Activated CD4-positive, alpha-beta T cell treated with anti-CD3 and anti-CD28 coated beads for 24 hours (primary cell): ENCODE results near the gene SLC7A10.
"Not testable (repeated sequence)": the region's sequence is repeated elsewhere in the genome, so short reads cannot be mapped to it uniquely, and the experiment has no call there.

ENCODE experiments used
- DNase-seq, 2 donors: peaks; one replicate each; pipeline ENCODE4 v3.0.0-alpha.2; 2020; ENCODE audit warnings: low read depth in 2 of 2

SLC7A10 gene

DNA sequence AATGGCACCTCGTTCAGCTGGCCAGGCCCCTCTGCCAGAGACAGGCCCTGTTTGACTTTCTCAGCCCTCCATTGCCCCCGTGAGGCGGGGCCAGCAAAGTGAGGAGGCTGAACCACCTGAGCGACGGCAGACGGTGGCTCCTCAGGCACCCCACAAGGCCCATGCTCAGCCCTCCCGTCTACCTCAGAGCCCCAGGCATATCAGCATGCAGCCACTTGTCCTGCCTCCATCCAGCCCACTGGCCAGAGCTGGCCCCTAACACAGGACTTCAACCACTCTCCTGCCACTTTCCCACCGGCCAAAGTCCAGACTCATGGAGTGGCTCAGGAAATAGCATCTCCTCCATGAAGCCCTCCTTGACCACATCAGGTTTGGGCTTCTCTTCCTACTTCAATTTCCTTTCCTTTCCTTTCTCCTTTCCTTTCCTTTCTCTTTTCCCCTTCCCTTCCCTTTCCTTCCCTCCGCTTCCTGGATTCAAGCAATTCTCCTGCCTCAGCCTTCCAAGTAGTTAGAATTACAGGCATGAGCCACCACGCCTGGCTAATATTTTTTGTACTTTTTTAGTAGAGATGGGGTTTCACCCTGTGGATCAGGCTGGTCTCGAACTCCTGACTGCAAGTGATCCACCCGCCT, 9.3 kb downstream of the SLC7A10 start:
- no peak for DNase-seq

DNA sequence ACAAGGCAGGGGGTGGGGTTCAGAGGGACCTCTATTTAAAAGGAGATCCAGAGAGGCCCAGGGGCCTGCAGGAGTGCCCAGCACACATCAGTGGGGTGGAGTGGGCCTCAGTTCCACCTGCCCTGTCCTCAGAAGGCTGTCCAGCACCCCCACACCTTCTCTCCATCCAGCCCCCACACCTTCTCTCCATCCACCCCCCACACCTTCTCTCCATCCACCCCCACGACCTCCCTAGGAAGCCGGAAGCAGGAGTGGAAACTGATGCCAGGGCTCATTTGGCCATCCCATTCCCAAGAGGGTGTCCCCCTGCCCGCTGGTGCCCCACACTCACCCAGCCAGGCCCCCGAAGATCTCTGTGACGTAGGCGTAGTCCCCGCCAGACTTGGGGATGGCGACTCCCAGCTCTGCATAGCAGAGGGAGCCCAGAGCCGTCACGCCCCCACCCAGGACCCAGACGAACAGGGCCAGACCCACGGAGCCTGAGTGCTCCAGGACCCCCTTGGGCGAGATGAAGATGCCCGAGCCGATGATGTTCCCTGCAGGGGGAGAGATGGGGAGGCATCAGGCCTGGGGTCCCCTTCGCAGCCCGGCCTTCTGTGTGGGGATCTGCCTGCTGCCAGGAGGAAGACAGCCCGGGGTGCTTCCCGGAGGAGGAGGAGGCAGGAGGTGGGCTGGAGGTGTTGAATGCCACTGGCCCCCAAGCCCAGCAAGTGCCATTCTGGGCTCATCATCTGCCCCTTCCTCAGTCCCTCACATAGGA, 10.0 kb downstream of the SLC7A10 start:
- no peak for DNase-seq

DNA sequence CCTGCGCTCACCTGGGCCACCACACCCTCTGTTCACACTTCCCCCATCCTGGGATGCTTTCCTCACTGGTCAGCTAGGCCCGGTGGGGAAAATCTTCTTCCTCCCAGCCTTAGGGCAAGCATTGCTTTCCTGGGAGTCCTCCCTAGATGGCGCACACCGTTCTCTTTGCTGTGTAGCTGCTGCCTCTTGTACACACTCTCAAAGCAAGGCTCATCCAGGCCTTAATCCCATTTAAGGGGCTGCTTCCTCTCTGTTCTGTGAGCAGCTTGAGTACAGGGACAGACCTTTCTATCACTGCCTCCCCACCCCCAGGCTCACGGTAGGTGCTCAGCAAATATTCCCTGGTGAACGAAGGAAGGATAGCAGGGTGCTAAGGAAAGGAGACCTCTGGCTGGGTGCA, 11.1 kb downstream of the SLC7A10 start:
- DNase-seq, result no peak

DNA sequence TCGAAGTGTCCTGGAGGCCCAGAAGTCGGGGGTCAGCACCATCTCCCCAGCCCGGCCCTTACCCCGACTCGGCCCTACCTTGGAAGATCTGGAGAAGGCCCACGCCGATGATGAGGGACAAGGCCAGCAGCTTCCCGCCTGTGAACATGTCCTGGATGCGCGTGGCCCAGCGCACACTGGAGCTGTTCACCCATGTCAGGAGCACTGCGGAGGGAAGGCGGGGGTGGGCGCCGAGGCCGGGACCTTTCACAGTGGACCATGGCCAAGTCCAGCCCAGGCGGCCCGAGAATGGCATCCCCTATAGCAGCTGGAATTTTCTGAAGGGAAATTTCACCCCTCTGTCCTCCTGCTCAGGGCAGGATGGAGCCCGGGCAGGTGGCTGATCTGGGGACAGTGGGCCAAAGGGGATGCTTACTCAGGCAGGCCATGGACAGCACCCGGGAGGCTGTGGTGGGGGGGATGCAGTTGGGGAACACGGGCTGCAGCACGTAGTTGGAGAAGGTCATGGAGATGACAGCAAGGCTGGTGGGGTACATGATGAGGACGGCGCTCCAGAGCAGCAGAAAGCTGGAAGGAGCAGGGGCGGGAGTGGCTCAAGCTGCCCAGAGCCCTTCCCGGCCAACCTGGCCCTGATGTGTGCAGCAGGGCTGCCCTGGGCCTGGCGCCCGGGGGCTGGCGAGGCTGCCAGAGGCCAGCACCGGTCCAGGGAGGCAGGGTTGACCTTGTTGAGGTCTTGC, 13.0 kb downstream of the SLC7A10 start:
- no peak for DNase-seq

DNA sequence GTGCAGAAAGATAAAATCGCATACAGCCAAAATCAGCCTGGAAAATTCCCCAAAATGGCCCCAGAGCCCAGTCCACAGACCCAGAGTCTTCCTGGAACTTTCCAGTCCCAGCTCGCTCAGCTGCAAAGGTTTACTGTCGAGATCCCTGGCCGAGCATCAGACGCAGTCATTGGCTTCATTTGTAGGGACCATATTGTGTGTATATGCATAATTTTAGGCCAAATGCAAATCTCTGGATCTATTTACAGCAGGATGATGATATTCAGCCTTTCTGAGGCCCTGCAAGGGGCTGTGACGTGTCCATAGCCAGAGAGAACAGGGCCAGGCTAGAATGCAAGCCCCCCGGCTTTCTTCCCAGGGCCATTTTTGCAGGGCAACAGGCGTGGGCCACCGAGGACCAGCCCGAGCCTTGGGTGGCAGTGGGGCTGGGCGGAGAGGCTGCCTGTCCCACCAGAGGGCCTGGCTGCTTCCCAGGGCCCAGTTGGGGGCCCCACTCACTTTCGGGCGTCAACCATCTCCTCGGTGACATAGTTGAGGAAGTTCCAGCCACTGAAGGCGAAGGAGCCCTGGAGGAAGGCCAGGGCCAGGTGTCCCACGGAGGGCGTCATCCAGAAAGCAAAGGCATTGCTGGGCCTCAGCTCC, 13.7 kb downstream of the SLC7A10 start:
- DNase-seq, result no peak

DNA sequence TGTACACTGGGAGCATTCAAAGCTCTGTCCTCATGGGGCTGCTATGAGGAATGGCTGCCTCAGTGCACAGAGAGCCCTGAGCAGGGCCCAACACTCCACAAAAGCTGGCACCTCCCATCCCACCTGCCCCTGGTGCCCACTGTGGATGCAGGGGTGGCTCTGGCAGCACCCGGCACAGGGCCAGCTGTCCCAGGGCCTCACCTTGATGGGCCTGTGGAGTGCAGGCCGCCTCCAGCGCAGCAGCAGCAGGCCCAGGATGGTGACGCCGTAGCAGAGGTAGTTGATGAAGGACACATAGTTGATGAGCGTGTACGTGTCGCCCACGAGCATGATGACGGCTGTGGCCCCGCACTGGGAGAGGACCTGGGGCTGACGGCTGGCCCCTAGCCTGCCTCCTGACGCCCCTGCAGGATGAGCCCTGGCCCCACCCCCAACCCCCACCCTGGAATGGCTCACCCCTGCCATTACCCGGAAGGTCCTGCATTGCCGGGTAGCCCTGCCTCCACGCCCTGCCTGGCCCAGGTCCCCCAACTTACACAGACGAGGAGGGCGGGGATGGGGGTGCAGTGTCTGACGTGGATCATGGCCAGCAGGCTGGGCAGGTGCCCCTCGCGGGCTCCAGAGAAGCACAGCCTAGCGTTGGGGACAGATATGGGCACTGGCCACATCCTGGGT, 15.2 kb downstream of the SLC7A10 start:
- DNase-seq, result no peak

DNA sequence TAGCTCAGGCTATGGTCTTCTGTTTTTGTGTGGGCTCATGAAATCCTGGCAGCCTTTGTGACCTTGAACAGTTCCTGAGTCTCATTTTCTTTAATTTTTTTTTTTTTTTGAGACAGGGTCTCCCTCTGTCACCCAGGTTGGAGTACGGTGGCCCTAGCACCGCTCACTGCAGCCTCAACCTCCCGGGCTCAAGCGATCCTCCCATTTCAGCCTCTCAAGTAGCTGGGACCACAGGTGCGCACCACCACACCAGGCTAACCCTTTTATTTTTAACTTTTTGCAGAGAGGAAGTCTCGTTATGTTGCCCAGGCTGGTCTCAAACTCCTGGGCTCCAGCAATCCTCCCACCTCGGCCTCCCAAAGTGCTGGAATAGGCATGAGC, 15.8 kb downstream of the SLC7A10 start:
- not testable (repeated sequence) for DNase-seq

DNA sequence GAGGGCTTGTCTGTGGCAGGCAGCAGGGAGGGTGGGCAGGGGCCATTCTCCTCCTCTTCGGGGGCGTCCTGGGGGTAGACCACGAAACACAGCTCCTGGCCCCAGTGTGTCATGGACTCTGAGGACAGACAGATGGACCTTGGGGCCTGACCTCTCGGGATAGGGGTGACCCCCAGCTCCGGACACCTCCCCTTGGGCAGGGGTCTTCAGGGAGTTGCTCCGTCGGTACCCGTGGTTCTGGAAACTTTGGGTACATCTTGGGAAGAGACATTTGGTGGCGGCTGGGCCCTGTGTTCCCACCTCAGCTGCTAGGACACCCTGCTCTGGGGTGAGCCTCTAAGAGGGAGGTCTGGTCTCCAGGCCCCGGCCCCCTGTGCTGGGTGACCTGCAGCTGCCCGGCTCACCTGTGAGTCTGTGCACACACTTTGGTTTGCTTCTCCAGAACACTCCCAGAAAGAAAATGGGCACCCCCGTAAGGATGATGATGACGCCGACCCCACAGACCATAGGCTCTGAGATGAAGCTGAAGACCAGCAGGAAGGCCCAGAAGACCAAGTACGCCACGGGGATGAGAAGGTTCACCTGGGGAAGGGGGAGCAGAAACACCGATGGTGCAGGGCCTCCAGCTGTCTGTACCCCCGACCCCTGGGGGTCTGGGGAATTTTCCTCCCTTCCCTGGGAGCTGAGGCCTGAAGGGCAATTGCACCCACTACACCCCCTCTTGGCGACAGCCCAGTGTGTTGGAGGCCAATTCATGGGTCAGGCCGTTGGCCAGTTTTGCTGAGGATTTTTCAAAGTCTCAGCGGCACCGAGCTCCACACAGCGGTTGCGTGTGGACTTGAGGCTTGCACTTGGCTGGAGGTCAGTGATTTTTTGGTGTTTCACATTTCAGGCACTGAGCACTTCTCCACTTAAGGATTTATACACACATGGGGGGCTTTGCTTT, 16.5 kb downstream of the SLC7A10 start:
- DNase-seq, result no peak

DNA sequence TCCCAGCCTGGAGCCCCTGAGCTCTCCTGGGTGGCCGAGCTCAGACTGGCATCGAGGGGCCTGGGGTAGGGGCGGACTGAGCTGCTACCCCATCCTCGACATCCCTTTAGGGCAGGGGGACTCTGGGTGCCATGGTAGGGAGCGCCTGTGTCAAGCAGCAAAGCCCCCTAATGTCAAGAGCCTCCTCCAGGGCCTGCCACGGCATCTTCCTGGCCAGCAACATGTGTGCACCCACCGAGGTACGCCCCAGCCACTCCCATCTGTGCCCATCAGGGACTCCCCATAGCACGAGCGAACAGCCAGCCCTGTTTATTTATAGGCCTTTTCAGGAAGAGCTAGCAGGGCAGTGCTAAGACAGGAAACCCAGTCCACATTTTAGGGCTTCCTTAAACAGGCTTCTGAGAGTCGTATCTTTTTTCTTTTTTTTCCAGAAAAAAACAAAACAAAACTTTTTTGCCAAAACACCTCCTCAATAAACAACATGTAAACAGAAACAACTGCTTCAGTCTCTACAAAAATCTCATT, 17.2 kb downstream of the SLC7A10 start:
- no peak for DNase-seq

DNA sequence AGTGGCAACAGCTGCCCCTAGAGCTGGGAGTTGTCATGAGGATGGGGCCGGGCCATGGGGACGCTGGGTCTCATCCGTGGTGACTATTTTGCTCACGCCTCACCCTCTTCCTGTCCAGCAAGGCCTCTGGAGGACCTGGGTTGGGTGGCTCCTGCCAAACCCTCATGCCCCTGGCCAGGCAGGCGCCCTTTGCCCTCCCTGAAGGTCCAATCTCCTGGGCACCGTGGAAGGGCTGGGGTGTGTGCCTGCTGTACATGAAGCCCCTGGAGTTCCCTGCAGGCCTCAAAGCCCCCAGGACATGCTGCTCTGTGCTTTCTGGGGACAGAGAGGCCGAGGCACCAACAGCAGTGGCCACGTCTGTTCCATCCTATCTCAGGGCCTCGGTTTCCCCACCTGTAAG, 17.7 kb downstream of the SLC7A10 start:
- DNase-seq, result no peak

DNA sequence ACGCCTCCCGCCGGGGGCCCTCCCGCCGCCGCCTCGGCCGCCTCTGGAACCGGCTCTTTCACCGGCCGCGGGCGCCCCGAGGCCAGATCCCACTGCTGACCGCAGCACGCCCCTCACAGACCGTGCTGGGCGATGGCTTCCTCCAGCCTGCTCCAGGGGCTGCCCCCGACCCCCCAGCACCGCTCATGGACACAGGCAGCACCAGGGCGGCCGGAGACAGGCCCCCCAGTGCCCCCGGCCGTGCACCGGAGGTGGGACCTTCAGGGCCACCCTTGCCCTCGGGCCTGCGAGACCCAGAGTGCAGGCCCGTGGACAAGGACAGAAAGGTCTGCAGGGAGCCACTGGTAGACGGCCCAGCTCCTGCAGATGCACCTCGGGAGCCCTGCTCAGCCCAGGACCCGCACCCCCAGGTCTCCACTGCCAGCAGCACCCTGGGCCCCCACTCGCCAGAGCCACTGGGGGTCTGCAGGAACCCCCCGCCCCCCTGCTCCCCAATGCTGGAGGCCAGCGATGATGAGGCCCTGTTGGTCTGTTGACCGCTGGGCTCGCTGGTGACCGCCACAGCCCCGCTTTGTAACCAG, 18.5 kb downstream of the SLC7A10 start:
- no peak for DNase-seq

DNA sequence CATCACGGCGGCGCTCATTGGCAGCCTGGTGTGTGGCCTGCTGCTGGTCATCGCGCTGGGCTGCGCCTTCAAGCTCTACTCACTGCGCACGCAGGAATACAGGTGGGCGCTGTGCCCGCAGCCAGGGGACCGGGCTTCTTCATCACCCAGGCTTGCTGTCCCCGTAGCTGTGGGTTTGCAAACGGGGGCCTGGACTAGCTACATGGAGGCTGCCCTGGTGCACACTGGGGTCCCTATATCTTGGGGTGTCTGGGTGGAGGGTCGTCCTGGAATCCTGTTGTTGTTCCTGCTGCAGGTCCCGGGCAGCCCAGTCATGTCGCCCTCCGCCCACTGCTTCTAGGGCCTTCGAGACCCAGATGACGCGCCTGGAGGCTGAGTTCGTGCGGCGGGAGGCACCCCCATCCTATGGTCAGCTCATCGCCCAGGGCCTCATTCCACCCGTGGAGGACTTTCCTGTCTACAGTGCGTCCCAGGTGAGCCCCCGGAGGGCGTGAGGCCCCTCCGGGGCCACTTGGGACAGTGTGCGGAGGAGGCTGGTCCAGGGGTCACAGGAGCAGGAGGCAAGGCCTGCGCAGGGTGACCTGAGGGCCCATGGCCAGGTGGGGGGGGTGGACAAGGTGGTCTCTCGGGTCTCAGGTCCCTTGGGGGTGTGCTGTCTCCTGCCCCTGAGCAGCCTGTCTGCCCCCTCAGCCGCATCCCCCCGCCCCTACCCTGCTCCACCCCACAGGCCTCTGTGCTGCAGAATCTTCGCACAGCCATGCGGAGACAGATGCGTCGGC, 19.2 kb downstream of the SLC7A10 start:
- no peak for DNase-seq

DNA sequence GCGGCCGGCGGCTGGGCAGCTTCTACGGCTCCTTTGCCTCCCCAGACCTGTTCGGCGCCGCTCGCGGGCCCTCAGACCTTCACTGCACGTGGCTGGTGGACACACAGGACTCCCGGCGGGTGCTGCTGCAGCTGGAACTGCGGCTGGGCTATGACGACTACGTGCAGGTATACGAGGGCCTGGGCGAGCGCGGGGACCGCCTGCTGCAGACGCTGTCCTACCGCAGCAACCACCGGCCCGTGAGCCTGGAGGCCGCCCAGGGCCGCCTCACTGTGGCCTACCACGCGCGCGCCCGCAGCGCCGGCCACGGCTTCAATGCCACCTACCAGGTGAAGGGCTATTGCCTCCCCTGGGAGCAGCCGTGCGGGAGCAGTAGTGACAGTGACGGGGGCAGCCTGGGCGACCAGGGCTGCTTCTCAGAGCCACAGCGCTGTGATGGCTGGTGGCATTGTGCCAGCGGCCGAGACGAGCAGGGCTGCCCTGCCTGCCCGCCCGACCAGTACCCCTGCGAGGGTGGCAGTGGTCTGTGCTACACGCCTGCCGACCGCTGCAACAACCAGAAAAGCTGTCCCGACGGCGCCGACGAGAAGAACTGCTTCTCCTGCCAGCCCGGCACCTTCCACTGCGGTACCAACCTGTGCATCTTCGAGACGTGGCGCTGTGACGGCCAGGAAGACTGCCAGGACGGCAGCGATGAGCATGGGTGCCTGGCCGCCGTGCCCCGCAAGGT, 20.0 kb downstream of the SLC7A10 start:
- no peak for DNase-seq

DNA sequence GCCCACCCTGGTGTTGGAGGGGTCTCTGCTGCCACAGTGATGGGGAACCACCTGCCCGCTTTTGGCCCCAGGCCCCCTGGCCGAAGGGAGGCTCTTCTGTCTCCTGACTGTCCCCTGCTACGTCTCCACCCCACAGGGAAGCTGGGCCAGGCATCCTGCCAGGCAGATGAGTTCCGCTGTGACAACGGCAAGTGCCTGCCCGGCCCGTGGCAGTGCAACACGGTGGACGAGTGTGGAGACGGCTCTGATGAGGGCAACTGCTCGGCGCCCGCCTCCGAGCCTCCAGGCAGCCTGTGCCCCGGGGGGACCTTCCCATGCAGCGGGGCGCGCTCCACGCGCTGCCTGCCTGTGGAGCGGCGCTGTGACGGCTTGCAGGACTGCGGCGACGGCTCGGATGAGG, 20.5 kb downstream of the SLC7A10 start:
- no peak for DNase-seq

DNA sequence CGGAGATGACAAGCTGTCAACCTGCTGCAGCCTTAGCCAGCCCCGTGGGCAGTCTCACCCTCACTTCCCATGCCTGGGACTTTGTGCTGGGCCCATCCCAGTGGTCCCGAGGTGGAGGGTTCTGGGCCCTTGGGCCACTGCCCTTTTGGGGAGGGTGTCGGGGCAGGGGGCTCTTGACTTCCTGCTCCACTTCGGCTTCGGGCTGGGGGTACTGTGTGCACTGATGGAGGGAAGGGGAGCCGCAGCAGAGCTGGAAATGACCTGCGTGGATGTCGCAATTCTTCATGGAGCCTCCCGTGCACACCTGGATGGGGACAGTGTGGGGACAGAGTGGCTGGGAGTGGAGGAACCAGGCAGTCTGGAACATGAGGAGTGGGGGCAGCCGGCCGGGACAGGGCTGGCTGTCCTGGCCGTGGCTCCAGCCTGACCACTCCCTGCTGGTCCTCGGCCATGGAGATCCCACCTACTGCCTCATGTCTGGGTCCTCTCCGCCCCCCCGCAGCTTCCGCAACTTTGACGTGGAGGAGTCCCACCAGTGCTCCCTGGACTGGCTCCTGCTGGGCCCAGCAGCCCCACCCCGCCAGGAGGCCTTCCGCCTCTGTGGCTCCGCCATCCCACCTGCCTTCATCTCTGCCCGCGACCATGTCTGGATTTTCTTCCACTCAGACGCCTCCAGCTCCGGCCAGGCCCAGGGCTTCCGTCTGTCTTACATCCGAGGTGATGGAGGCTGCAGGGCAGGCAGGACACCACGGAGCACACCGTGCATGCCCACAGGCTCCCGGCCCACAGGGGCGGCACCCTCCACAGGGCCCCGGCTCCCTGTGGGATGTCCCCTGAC, 21.3 kb downstream of the SLC7A10 start:
- no peak for DNase-seq

DNA sequence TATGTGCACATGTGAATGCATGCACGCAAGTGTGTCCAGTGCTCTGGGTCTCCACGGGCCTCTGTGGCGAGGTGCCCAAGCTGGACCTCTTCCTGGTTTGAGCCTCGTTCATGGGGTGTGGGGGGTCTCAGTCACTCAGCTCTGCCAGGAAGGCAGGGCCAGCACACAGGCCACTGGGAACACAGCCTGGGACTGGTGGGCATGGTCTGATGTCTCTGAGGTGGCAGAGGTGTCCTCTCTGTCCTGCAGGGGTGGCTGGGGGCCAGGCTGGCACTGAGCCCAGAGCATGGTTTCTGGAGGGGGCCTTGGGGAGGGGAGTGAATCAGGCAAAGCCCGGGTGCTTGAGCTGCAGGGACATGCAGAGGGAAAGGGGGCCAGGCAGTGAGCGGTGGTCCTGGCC, 22.1 kb downstream of the SLC7A10 start:
- DNase-seq, result no peak

DNA sequence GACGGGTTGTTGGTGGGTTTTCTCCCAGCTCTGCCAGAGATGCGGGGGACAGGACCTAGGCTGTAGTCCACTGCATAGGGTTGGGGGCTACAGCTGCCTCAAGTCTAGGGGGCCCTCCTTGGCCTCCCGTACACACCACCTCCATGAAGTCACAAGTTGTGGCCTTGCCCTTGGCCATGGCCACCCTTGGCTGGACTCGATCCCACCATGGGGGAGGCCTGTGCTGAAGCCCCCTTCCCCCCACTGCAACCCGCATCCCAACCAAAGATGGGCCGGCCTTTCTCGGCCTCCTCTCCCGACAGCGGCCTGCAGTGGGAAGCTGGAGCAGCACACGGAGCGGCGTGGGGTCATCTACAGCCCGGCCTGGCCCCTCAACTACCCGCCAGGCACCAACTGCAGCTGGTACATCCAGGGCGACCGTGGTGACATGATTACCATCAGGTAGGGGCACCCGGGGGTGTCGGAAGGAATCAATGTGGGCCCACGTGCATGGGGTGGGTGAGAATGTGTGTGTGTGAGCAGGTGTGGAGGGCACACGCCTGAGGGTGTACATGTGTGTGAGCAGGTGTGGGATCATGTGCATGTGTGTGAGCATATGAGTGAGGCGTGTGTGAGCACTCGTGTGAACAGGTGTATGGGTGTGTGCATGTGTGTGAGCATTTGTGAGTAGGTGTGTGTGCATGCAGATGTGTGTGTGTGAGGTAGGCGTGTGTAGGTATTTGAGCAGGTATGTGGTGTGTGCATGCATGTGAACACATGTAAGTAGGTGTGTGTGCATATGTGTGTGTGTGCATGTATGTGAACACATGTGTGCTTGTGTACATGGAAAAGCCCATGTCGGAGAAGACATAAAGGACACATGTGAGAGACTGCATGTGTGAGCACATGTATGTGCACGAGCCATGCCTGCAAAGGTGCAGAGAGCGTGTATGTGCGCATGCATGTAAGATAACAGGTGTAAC, 22.8 kb downstream of the SLC7A10 start:
- no peak for DNase-seq
